ENCODE results near the gene STARD10.
A peak's percentile ranks its signal among the peaks of the same experiment; 100 is the strongest.

GRCh38 chr11:72724851-72725723 lies 68.8 kb downstream of the STARD10 start:
- TF ChIP-seq POLR2A (IDR thresholded peaks at IDR 0.05) (no peak), CTCF (IDR thresholded peaks at IDR 0.05) (peak; percentile 83 to 91 (median 88))

All from heart left ventricle (tissue), 13 donors.